Measurements from ENCODE around the gene MOGAT3. TPM values are rescaled to one million over a fixed set of nuclear protein-coding genes. Genes with fewer than 3 reads are reported as not detected.

Gene MOGAT3
- total RNA-seq, 1 experiment from 2014 or later: 0.15 TPM

DNA sequence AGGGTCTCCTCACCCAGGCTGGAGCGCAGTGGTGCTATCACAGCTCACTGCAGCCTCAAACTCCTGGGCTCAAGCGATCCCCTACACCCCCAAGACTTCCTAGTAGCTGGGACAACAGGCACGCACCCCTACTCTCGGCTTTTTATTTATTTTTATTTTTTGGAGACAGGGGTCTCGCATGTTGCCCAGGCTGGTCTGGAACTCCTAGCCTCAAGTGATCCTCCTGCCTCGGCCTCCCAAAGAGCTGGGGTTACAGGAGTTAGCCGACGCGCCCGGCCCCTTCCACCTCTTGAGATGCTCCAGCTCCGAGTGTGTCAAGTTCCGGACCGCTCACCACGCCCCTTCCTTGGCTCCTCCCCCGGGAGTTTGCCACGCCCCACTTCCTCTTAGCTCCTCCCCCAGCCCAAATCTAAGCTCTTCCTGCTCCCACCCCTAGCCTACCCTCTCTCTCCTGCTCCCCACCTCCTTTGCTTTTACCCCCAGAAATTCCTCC, 27.0 kb downstream of the MOGAT3 start:
- H3K79me1 ChIP-seq (ENCODE audit: insufficient read depth, low read depth, low read length, poor library complexity, severe bottlenecking): no peaks in the 10 kb centered on the region
- H4K20me1 ChIP-seq (ENCODE audit: control insufficient read depth, insufficient read depth, insufficient read length): no peaks in the 10 kb centered on the region
- no peak overlapping the region for H2BK5ac ChIP-seq (ENCODE audit: insufficient read length, low read length)
- no peak overlapping the region for H3K4ac ChIP-seq (ENCODE audit: low read depth, low read length)
- no peak overlapping the region for H2BK12ac ChIP-seq (ENCODE audit: insufficient read length, low read depth, low read length)
- H3K14ac ChIP-seq (ENCODE audit: insufficient read depth, low read length): no peak overlapping the region
- H2AFZ ChIP-seq (ENCODE audit: low read length): no peak overlapping the region
- H3K9me3 Mint-ChIP-seq: peaks cover 0 to 2% of the 10 kb centered on the region in 2 experiments; a peak in 2 of 5 replicates
- no peak overlapping the region for H3K56ac ChIP-seq (ENCODE audit: insufficient read length, low read depth, low read length)
- no peak overlapping the region for H3K9ac ChIP-seq (ENCODE audit: extremely low read depth, insufficient read length, low read length)
- H2BK20ac ChIP-seq (ENCODE audit: low read depth, low read length, poor library complexity, severe bottlenecking): no peak overlapping the region
- no peak overlapping the region for H3K27ac ChIP-seq (ENCODE audit: insufficient read length, low read depth, low read length)
- no peak overlapping the region for H2BK120ac ChIP-seq (ENCODE audit: low read depth, low read length, poor library complexity, severe bottlenecking)
- H2BK15ac ChIP-seq (ENCODE audit: low read depth, low read length): no peak overlapping the region
- H3K4me1 ChIP-seq (ENCODE audit: insufficient read depth, low read length): peaks cover 7% of the 10 kb centered on the region; the same call in 1 of the 2 replicates
- H3K18ac ChIP-seq (ENCODE audit: insufficient read length, low read depth, low read length): no peak overlapping the region
- TF ChIP-seq, protein P1, sequence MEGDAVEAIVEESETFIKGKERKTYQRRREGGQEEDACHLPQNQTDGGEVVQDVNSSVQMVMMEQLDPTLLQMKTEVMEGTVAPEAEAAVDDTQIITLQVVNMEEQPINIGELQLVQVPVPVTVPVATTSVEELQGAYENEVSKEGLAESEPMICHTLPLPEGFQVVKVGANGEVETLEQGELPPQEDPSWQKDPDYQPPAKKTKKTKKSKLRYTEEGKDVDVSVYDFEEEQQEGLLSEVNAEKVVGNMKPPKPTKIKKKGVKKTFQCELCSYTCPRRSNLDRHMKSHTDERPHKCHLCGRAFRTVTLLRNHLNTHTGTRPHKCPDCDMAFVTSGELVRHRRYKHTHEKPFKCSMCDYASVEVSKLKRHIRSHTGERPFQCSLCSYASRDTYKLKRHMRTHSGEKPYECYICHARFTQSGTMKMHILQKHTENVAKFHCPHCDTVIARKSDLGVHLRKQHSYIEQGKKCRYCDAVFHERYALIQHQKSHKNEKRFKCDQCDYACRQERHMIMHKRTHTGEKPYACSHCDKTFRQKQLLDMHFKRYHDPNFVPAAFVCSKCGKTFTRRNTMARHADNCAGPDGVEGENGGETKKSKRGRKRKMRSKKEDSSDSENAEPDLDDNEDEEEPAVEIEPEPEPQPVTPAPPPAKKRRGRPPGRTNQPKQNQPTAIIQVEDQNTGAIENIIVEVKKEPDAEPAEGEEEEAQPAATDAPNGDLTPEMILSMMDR (conservative IDR thresholded peaks at IDR 0.05): no peak
- no peak overlapping the region for H4K8ac ChIP-seq (replicated peaks; ENCODE audit: insufficient read length, low read depth, low read length)
- no peaks in the 10 kb centered on the region for H3K36me3 Mint-ChIP-seq (ENCODE audit: insufficient read depth in 1 of 3, low read depth in 3 of 3)
- H3K79me2 ChIP-seq (ENCODE audit: insufficient read depth, low read length): no peaks in the 10 kb centered on the region
- peaks cover 73% of the 10 kb centered on the region for H3K27me3 ChIP-seq (ENCODE audit: insufficient read depth, low read length)
- no peak overlapping the region for H4K5ac ChIP-seq (ENCODE audit: insufficient read length, low read depth, low read length)
- peaks cover 100% of the 10 kb centered on the region for H3K27me3 Mint-ChIP-seq (ENCODE audit: low read depth)
- no CpG with 5 or more reads among the region's 16 CpGs for WGBS (ENCODE audit: extremely low coverage, insufficient read length, low lambda C conversion rate)
- H2AK5ac ChIP-seq (ENCODE audit: insufficient read length, low read length): no peak overlapping the region
- no peak overlapping the region; a peak in 2 of 7 replicates for H3K27ac Mint-ChIP-seq
- peak overlapping the region; percentile 68 for H3K4me2 ChIP-seq (ENCODE audit: insufficient read depth, insufficient read length, low read length)
- peak overlapping the region; percentile 48 to 82 for H3K4me3 Mint-ChIP-seq
- DNase-seq: peak; percentile 90
- H3K9me3 ChIP-seq (ENCODE audit: control insufficient read depth, low read depth, low read length): no peaks in the 10 kb centered on the region
- peaks cover 32% of the 10 kb centered on the region for H3K23me2 ChIP-seq (ENCODE audit: insufficient read length, low read depth, low read length, poor library complexity, severe bottlenecking)
- no peak overlapping the region for H4K91ac ChIP-seq (ENCODE audit: insufficient read length, low read depth, low read length)
- H3K23ac ChIP-seq (ENCODE audit: insufficient read length, low read depth, low read length): no peak overlapping the region
- H3T11ph ChIP-seq (ENCODE audit: low read length): no peak overlapping the region
- H3K4me1 Mint-ChIP-seq: peaks cover 40 to 46% of the 10 kb centered on the region in 2 experiments
